Fibroblast of lung (primary cell): ENCODE data around the gene OSGIN1.

Experiments
- EZH2 ChIP-seq: IDR thresholded peaks from 2 replicates; pipeline ENCODE4 v1.5.1; 2012; ENCODE audit warnings: low read length, control low read depth, mild to moderate bottlenecking; ENCODE audit errors: missing control alignments
- TF ChIP-seq, protein P1 (sequence below), 2 donors: IDR thresholded peaks in 1 of 2; conservative IDR thresholded peaks in 1 of 2; 1 replicate in 1 of 2; 2 replicates in 1 of 2; pipeline ENCODE4 v1.5.1; 2011 to 2012; ENCODE audit warnings: low read length in 2 of 2, control low read depth in 1 of 2, inconsistent platforms in 1 of 2, low read depth in 1 of 2, mild to moderate bottlenecking in 1 of 2

DNA sequence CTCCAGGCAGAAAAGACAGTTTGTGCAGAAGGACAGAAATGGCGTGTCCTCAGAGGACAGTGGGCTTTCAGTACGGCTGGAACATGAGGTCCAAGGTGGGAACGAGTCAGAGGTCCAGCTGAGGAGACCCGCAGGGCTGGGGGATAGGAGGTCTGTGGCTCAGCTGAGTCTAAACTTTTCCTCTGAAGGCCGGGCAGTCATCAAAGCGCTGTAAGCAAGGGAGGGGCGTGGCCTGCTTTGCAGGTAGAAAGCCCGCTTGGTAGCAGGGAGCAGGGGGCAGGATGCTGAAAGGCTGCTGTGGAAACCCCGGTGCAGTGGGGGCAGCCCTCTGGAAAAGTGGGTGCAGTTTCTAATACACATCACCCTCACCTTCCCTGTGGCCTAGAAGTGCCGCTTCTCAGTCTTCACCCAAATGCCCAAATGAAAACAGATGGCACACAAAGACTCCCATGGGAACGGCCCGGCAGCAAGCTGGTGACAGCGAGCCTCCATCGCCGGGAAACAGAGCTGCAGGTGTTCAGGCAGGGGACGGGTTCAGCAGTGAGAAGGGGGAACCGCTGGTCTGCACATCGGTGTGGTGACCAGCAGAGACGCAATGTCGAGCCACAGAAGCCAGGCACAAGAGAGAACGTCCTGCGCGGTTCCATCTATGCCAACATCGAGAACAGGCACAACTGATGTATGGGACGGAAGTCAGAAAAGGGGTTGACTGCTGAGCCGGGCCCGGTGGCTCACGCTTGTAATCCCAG, 12.2 kb upstream of the OSGIN1 start:
- TF ChIP-seq, protein P1, sequence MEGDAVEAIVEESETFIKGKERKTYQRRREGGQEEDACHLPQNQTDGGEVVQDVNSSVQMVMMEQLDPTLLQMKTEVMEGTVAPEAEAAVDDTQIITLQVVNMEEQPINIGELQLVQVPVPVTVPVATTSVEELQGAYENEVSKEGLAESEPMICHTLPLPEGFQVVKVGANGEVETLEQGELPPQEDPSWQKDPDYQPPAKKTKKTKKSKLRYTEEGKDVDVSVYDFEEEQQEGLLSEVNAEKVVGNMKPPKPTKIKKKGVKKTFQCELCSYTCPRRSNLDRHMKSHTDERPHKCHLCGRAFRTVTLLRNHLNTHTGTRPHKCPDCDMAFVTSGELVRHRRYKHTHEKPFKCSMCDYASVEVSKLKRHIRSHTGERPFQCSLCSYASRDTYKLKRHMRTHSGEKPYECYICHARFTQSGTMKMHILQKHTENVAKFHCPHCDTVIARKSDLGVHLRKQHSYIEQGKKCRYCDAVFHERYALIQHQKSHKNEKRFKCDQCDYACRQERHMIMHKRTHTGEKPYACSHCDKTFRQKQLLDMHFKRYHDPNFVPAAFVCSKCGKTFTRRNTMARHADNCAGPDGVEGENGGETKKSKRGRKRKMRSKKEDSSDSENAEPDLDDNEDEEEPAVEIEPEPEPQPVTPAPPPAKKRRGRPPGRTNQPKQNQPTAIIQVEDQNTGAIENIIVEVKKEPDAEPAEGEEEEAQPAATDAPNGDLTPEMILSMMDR (conservative IDR thresholded peaks at IDR 0.05 in 1 of 2, IDR thresholded peaks at IDR 0.05 in 1 of 2; ENCODE audit: low read depth in 1 of 2, low read length in 2 of 2): no peak
- TF ChIP-seq EZH2: no peak
